ENCODE results near the gene ASB5.

DNA sequence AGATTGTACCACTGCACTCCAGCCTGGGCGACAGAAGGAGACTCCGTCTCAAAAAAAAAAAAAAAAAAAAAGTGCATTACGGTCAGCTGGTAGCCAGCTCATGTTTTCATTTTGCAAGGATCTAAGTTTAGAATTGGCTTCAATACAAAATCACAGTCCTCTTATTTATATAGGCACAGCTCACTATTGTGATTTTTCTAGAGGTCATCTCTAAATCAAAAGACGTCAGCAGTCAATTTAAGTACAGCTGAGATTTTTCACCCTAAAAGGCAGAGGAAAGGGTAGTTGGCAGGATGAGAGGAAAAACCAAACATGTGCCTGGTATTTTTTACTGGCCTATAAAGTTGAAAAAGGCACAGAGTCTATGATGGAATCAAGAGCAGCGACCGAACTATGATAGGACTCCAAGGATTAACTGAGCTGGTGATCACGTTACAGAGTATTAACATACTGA lies 30.8 kb downstream of the ASB5 start:
- TF ChIP-seq, protein P1, sequence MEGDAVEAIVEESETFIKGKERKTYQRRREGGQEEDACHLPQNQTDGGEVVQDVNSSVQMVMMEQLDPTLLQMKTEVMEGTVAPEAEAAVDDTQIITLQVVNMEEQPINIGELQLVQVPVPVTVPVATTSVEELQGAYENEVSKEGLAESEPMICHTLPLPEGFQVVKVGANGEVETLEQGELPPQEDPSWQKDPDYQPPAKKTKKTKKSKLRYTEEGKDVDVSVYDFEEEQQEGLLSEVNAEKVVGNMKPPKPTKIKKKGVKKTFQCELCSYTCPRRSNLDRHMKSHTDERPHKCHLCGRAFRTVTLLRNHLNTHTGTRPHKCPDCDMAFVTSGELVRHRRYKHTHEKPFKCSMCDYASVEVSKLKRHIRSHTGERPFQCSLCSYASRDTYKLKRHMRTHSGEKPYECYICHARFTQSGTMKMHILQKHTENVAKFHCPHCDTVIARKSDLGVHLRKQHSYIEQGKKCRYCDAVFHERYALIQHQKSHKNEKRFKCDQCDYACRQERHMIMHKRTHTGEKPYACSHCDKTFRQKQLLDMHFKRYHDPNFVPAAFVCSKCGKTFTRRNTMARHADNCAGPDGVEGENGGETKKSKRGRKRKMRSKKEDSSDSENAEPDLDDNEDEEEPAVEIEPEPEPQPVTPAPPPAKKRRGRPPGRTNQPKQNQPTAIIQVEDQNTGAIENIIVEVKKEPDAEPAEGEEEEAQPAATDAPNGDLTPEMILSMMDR (conservative IDR thresholded peaks at IDR 0.05 in 1 of 2, IDR thresholded peaks at IDR 0.05 in 1 of 2; ENCODE audit: extremely low read depth in 1 of 2, insufficient read depth in 1 of 2, low read depth in 1 of 2, low read length in 2 of 2) = no peak
- TF ChIP-seq EZH2 (IDR thresholded peaks at IDR 0.05; ENCODE audit: borderline replicate concordance, low read length) = no peak

All from mammary epithelial cell (primary cell).